ENCODE measurements around the gene RPL13. TPM values are rescaled to one million over a fixed set of nuclear protein-coding genes. Genes with fewer than 3 reads are reported as not detected.
"Not testable (repeated sequence)": the region's sequence is repeated elsewhere in the genome, so short reads cannot be mapped to it uniquely, and the experiment has no call there.

The RPL13 gene
- polyA plus RNA-seq, 5 donors: 2,126 to 4,007 (median 2,543) TPM

- DNase-seq: no peak
Observed at GRCh38 chr16:89561884-89562599, 1.6 kb downstream of the RPL13 start.

GRCh38 chr16:89562939-89563338 is 2.5 kb downstream of the RPL13 start:
- no peak for DNase-seq

- DNase-seq: no peak
Observed at GRCh38 chr16:89563639-89564392, 3.3 kb downstream of the RPL13 start.

DNA sequence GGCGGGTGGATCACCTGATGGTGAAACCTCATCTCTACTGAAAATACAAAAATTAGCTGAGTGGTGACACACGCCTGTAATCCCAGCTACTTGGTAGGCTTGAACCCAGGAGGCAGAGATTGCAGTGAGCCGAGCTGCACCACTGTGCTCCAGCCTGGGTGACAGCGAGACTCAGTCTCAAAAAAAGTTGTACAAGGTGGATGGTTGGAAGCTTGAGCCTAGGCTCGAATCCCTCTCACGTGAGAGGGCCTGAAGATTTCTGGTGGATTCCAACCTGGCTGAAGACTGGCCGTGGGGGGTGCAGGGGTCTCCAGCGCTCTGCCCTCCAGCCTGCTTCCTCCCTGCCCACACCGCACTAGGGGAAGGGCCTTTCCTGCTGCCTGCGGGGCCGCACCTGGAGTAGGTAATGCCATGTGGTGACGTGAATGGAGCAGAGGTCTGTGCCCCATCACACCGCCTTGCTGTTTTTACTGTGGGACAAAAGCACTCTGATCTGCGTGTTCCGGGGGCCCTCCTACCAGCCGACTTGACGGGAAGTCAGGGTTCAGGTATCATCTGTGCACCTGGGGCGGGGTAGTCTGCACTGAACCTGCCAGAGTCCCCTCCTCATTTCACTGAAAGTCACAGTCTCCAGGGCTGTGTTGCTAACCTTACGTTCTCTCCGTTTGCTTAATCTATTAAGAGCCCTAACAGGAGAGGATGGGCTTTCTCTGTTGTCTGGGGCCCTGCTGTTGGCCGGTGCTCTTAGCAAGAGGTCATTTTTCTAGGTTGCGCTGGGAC is 4.2 kb downstream of the RPL13 start:
- no peak for DNase-seq

- no peak for DNase-seq
Observed at GRCh38 chr16:89565256-89565505, 4.7 kb downstream of the RPL13 start.

DNA sequence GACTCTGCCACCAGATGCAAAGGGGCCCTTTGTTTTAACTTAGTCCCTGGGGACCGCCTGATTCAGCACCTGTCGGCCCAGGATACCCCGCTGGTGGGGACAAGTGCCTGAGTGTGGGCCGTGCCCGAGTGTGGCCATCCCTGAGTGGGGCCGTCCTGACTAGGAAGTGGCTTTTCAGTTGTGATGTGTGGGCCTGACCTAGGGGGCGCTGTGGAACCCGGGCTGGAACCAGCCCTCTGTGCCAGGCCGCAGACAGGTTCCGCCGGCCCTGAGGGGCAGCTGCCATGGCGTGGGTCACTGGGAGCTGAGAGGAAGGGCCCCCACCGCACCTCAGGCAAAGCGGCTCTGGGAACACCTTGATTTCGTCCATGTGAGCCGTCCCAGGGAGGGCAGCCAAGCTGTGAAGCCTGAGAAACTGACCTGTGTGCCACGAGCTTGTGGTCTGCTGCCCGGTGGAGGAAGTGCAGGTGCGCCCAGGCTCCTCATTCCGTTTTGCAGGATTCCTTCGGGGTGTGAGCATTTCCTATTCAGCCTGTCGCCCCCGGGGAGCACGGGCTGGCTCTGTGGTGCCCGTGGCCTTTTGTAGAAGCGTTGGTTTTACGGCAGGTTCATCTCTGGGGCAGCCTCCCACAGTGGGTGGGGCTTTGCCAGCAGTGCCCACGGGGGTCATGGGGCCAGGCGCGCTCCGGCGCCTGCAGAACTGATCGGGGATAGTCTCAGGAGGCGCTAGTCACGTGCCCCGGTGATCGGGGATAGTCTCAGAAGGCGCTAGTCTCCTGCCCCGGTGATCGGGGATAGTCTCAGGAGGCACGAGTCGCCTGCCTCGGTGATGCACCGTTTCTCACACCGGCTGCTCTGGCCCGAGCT is 5.3 kb downstream of the RPL13 start:
- DNase-seq: no peak

GRCh38 chr16:89567656-89568594 is 7.4 kb downstream of the RPL13 start:
- no peak for DNase-seq

DNA sequence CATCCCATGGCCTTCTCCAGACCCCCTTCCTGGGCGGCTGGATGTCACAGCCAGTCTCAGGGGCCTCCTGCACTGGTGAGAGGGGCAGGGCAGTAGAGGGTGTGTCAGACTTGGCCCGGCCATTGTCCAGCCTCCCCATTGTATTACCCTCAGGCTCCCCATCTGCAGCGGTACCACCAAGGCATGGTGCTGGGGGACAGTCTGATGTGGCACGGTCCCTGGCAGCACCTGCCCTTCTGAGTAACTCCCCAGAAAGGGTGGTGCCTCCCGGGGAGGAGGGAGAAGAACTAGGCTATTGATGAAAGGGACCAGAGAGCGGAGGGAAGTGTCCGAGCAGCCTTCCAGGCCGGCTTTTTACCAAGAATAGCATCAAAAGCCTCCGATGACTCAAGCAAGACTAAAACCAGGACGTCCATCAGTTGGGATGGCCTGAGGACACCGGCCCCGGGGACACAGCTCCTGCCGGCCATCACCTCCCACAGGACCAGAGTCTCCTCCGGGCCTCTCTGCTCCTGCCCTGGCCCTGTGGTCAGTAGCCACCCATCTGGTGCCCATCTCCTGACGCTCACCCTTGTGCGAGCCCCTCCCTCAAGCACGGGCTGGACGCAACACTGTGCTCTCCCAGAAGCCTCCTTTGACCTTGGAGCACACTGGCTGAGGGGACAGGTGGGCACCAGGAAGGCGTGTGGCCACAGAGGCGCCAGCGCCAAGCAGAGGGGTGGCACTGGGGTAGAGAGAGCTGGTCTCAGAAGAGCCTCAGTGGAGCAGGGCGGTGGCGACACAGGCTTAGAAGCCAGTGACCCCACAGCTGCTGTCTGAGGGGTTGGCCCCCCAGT is 9.2 kb downstream of the RPL13 start:
- DNase-seq: no peak

DNA sequence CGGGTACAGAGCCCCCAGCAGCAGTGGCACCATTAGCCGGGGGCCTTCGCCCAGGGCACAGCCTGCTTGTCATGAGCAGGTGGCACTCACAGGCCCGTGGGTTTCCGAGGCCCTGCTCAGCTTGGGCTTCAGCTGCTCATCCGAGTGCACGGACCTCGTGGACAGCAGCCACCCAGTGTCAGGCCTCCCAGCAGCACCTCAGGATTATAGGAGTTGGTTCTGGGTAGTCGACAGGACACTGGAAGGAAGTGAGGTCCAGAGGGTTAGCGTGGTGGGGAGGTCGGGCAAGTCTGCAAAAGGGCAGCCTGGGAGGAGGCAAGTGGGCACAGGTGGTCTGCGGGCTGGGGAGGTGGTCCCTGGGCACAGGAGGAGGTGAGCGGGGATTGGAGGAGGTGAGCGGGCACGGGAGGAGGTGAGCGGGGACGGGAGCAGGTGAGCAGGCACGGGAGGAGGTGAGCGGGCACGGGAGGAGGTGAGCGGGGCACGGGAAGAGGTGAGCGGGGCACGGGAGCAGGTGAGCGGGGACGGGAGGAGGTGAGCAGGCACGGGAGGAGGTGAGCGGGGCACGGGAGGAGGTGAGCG is 10.0 kb downstream of the RPL13 start:
- no peak for DNase-seq

DNA sequence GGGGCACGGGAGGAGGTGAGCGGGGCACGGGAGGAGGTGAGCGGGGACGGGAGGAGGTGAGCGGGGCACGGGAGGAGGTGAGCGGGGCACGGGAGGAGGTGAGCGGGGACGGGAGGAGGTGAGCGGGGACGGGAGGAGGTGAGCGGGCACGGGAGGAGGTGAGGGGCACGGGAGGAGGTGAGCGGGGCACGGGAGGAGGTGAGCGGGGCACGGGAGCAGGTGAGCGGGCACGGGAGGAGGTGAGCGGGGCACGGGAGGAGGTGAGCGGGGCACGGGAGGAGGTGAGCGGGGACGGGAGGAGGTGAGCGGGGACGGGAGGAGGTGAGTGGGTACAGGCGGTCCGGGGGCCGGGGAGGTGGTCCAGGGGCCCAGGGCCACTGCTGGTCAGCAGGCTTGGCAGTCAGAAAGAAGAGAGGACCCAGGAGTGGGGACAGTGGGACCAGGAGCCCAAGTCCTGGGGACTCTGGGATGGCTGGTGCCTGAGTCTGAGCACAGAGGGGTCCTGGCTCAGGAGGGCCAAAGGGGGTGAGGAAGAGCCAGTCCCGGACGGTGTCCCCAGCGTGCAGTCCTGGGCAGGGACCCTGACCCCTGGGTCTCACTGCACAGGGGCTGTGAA is 10.6 kb downstream of the RPL13 start:
- DNase-seq: not testable (repeated sequence)

GRCh38 chr16:89571636-89572035 is 11.2 kb downstream of the RPL13 start:
- DNase-seq: no peak

DNA sequence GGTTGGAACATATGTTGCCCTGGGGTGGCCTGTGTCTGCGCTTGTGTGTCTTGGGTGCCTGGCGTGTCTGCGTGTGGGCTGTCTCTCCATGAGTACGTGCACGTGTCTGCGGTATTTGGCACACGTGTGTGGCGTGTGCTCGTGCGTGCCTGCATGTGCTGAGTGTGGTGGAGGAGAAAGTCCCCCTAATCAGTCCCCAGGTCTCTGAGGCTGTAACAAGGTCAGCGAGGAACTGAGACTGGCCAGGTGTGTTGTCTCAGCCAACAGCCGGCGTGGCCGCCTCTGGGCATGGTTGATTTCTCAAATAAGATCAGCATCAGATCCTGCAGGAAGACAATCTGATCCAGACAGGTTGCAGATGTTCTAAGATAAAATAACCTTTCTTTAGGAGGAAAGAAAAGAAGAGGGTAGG is 11.6 kb downstream of the RPL13 start:
- DNase-seq: no peak

GRCh38 chr16:89572485-89573205 is 12.2 kb downstream of the RPL13 start:
- DNase-seq: no peak

GRCh38 chr16:89573826-89574680 is 13.6 kb downstream of the RPL13 start:
- DNase-seq: no peak

DNA sequence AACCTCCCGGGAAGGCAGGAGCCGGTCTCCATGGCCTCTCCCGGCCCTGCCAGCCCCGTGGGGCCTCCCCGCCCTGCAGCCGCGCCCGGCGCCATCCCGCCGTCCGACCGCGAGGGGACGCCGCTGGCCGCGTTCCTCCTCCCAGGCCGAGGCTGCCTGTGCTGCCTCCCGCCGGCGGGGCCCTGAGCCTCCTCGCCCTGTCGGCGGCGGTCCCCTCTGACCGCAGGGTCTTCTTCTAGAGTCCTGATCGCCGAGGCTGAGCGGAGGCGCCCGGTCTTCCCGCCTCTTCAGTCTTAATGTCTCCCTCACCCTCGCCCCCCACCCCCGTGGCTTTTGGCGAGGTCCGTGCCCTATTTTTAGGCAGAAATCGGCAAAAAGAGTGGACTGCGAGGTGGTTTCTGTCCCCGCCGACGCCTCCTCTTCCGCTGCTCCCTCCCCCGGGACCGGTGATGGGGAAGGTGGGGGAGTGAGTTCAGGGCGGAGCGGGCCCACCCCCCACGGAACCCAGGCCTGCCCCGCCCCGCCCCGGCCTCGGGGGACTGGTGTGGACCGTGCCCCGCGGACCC is 14.3 kb downstream of the RPL13 start:
- DNase-seq: no peak

- no peak for DNase-seq
Observed at GRCh38 chr16:89575247-89576152, 15.0 kb downstream of the RPL13 start, which contains the start of gene CPNE7. CPNE7 (plus strand) TSS chr16:89575758; CDS start chr16:89575898, 140 bp downstream.

All from right lung (tissue), 5 donors.